HFF-Myc (cell line): Measurements from ENCODE around the gene ANP32D.
"Not testable (repeated sequence)": the region's sequence is repeated elsewhere in the genome, so short reads cannot be mapped to it uniquely, and the experiment has no call there.

ENCODE experiments used
- DNase-seq: peaks from one replicate; pipeline ENCODE4 v3.0.0-alpha.2; 2011; ENCODE audit warnings: low read depth; ENCODE audit errors: extremely low read depth
- H3K4me3 ChIP-seq: replicated peaks from 2 replicates; pipeline ENCODE4 v1.5.1; 2011; ENCODE audit warnings: low read depth, mild to moderate bottlenecking, control low read depth, low read length
- CTCF ChIP-seq: IDR thresholded peaks from 2 replicates; pipeline ENCODE4 v1.5.1; 2012; ENCODE audit warnings: mild to moderate bottlenecking, low read depth, low read length, control low read depth; ENCODE audit errors: missing control alignments

ANP32D gene

DNA sequence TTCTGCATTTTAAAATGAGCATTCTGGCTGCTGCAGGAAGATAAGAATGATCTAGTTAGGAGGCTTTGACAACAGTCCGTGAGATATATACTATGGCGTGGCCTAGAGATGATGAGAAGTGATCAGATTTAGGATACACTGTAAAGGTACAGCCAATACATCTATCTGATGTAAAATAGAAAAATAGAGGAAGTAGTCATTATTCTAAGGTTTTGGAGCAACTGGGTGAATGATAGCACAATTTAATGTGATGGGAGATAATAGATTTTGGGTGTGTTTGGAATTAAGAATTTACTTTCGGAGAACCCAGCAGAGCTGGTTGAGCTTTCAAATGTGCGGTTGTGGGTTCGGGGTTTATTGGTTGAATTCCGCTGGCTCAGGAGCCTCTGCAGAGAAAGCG is at the start of gene ANP32D:
Gene ANP32D, plus strand, starts transcription at position 301 of the 400 bp plus-strand sequence. CDS start 106 bp downstream, outside the sequence.
- H3K4me3 ChIP-seq, result no peak within 1 kb of the TSS
- no peak for TF ChIP-seq CTCF
- no peak for DNase-seq

GRCh38 chr12:48423171-48423570 is 49.2 kb upstream of the ANP32D start:
- no peak for DNase-seq
- no peak overlapping the region for H3K4me3 ChIP-seq
- TF ChIP-seq CTCF, result no peak

GRCh38 chr12:48424644-48425043 is 47.7 kb upstream of the ANP32D start:
- DNase-seq, result no peak
- no peak for TF ChIP-seq CTCF
- H3K4me3 ChIP-seq, result no peak overlapping the region

DNA sequence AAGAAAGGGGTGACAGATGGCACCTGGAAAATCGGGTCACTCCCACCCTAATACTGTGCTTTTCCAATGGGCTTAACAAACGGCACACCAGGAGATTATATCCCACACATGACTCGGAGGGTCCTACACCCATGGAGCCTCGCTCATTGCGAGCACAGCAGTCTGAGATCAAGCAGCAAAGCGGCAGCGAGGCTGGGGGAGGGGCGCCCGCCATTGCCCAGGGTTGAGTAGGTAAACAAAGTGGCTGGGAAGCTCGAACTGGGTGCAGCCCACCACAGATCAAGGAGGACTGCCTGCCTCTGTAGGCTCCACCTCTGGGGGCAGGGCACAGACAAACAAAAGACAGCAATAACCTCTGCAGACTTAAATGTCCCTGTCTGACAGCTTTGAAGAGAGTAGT is 38.3 kb upstream of the ANP32D start:
- H3K4me3 ChIP-seq, DNase-seq: not testable (repeated sequence)

- no peak overlapping the region for H3K4me3 ChIP-seq
- no peak for TF ChIP-seq CTCF
- DNase-seq, result no peak
These were observed 31.3 kb upstream of the ANP32D start for GRCh38 chr12:48441069-48441468.

DNA sequence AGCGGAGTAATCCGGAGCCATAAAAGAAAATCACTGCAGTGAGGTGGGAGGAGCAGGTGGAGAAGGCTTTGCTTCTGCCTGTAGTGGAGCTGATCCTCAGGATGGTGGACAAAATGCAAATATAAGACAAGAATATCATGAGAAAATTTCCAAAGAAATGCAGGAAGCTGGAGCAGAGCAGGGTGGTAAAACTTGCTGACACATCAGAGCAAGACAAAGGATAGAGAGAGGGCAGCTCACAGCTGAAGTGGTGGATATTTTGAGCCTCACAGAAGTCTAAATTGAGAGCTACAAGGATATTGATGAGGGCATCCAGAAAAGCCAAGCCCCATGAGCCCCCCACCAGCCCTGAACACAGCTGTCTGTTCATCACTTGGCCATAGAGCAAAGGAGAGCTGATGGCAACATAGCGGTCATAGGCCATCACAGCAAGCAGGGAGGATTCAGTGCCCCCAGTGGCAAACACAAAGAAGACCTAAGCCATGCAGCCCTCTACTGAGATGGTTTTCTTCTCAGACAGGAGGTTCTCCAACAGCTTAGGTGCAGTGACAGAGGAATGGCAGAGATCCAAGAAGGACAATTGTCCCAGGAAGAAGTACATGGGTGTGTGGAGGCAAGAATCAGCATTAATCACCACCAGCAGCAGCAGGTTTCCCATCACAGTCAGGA is 30.0 kb upstream of the ANP32D start:
- no peak for TF ChIP-seq CTCF
- DNase-seq, result no peak
- no peak overlapping the region for H3K4me3 ChIP-seq

- no peak for TF ChIP-seq CTCF
- DNase-seq, result no peak
- no peak overlapping the region for H3K4me3 ChIP-seq
These were observed 26.8 kb upstream of the ANP32D start for GRCh38 chr12:48445538-48445937.
